Brain microvascular endothelial cell (primary cell): ENCODE results near the gene CHST13.

Experiments
- DNase-seq: peaks from one replicate; pipeline ENCODE4 v3.0.0-alpha.2; 2020
- H3K27ac ChIP-seq: fragments of 250-450 bp; sonication (Bioruptor Pico); 2 replicates; pipeline ENCODE4 v1.5.1; 2020; ENCODE audit warnings: mild to moderate bottlenecking, moderate library complexity
- H3K27me3 ChIP-seq: fragments of 250-450 bp; sonication (Bioruptor Pico); replicated peaks from 2 replicates; pipeline ENCODE4 v1.5.1; 2020; ENCODE audit warnings: mild to moderate bottlenecking
- H3K36me3 ChIP-seq: fragments of 250-450 bp; sonication (Bioruptor Pico); replicated peaks from 2 replicates; pipeline ENCODE4 v1.5.1; 2020; ENCODE audit warnings: mild to moderate bottlenecking
- H3K4me3 ChIP-seq: 2 replicates; pipeline ENCODE4 v1.5.1; 2011; ENCODE audit warnings: low read depth, mild to moderate bottlenecking, control low read depth, low read length, moderate library complexity
- CTCF ChIP-seq: IDR thresholded peaks from 2 replicates; pipeline ENCODE4 v1.5.1; 2011; ENCODE audit warnings: low read depth, mild to moderate bottlenecking, moderate library complexity, low read length, control low read depth, inconsistent platforms; ENCODE audit errors: missing control alignments
- in situ Hi-C: cut with HindIII; loops from 2 replicates; pipeline ENCODE4 v1.10.0; 2017; ENCODE audit warnings: low sequenced_read_pairs, low pct_ligation_motif_present

CHST13 gene

GRCh38 chr3:126523745-126524428 is at the start of gene CHST13:
Gene CHST13 (plus strand): TSS chr3:126524155. CDS start chr3:126524333, 178 bp downstream.
- in situ Hi-C loops: no loop called here
- H3K27me3 ChIP-seq: peaks cover 13% of the 10 kb centered on the region
- no peak within 1 kb of the TSS for H3K27ac ChIP-seq
- DNase-seq: no peak
- TF ChIP-seq CTCF: no peak
- peak within 1 kb of the TSS; percentile 9 for H3K4me3 ChIP-seq
- no peaks in the 10 kb centered on the region for H3K36me3 ChIP-seq

GRCh38 chr3:126474498-126475412 is 49.2 kb upstream of the CHST13 start:
- H3K4me3 ChIP-seq: peak overlapping the region; percentile 75
- in situ Hi-C loops: no loop called here
- peak; percentile 34 for DNase-seq
- H3K27me3 ChIP-seq: no peaks in the 10 kb centered on the region
- H3K36me3 ChIP-seq: peaks cover 11% of the 10 kb centered on the region
- no peak for TF ChIP-seq CTCF
- no peak overlapping the region for H3K27ac ChIP-seq

- H3K27ac ChIP-seq: peak within 1 kb of the TSS; percentile 7
- DNase-seq: peak; percentile 80
- peaks cover 3% of the 10 kb centered on the region for H3K36me3 ChIP-seq
- H3K27me3 ChIP-seq: no peaks in the 10 kb centered on the region
- in situ Hi-C loops: no loop called here
- TF ChIP-seq CTCF: peak; percentile 47
- H3K4me3 ChIP-seq: peak within 1 kb of the TSS; percentile 84
Measured at GRCh38 chr3:126475413-126476114, 48.4 kb upstream of the CHST13 start, which contains the start of gene ZXDC. Gene ZXDC (minus strand): TSS chr3:126475891. CDS start chr3:126475865, 26 bp downstream.

- DNase-seq: peak; percentile 9
- peak overlapping the region; percentile 7 for H3K27ac ChIP-seq
- in situ Hi-C loops: no loop called here
Measured at GRCh38 chr3:126476166-126477060, 47.5 kb upstream of the CHST13 start.

More at GRCh38 chr3:126476166-126477060, 47.5 kb upstream of the CHST13 start:
- no peaks in the 10 kb centered on the region for H3K27me3 ChIP-seq
- TF ChIP-seq CTCF: no peak
- peak overlapping the region; percentile 84 for H3K4me3 ChIP-seq
- H3K36me3 ChIP-seq: no peaks in the 10 kb centered on the region
